HL-60/S4 (cell line): ENCODE data around the gene KRT15.

Experiments used
- in situ Hi-C: fragments of 300-500 bp; cut with MboI; formaldehyde crosslinking; loops from 2 replicates; pipeline ENCODE4 v1.14.3; 2022; ENCODE audit warnings: low sequenced_read_pairs

Gene KRT15

GRCh38 chr17:41484920-41485904 lies 33.5 kb downstream of the KRT15 start:
- in situ Hi-C loops = no loop called here

DNA sequence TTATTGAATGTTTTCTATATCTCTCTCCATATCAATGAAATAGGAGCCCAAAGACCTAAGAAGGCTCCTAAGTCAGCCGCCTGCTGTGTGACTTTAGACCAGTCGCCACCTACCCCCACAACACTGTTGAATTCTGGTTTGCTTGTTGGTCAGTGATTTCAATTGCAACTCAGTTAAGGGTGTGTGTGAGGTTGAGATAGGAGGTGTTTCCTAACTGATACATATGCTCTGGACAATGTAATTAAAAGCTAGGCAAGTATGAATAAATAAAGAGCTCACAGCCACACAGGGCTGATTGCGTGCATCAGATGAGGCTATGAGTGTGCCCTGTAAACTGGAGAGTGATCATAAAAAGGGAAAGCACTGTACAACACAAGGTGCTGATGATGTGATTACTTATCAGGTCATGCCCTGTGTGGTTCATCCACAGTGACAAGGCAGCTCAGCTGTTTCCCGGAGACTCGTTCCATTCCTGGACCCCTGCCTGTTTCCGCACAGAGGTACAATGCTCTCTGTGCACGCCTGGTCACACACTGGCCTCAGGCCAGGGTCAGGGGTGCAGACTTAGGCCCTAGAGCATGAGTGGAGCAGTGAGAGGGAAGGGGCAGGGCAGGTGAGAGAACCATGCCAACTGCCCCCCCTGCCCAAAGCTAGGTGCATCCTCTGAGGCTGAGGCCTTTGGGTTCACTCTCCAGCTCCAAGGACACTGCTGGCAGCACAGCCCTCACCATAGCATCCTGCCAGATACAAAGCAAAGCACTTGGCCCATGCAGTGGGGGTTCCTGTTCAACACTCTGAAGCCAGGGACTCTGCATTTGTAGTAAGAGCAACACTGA lies 34.5 kb downstream of the KRT15 start:
- in situ Hi-C loops = no loop called here

- in situ Hi-C loops = no loop called here
Measured at GRCh38 chr17:41483531-41483930, 35.2 kb downstream of the KRT15 start.

GRCh38 chr17:41481036-41481435 lies 37.7 kb downstream of the KRT15 start, which contains the start of gene KRT35:
TSS of gene KRT35 (minus strand) at chr17:41481151. CDS start at chr17:41481097, 54 bp downstream.
- in situ Hi-C loops = no loop called here

GRCh38 chr17:41480581-41480980 lies 38.1 kb downstream of the KRT15 start:
- in situ Hi-C loops = no loop called here

DNA sequence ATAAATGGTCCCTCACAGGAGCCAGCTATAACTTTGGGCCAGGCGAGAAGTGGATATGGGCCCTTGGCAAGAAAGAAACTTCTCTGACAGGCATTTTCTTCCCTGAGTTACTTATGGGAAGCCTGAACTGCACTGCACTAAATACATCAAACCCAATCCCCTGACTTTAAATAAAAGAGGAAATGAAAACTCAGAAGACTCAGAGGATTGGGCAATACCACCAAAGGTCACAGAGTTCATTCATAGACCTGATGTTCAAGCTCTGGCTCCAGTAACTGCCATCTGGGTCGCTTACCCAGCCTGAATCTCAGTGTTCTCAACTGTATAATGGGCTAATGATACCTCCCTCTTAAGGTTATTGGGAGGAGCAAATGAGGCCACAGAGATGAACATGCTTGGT lies 38.6 kb downstream of the KRT15 start:
- in situ Hi-C loops = no loop called here

GRCh38 chr17:41478237-41478636 lies 40.5 kb downstream of the KRT15 start:
- in situ Hi-C loops = no loop called here

DNA sequence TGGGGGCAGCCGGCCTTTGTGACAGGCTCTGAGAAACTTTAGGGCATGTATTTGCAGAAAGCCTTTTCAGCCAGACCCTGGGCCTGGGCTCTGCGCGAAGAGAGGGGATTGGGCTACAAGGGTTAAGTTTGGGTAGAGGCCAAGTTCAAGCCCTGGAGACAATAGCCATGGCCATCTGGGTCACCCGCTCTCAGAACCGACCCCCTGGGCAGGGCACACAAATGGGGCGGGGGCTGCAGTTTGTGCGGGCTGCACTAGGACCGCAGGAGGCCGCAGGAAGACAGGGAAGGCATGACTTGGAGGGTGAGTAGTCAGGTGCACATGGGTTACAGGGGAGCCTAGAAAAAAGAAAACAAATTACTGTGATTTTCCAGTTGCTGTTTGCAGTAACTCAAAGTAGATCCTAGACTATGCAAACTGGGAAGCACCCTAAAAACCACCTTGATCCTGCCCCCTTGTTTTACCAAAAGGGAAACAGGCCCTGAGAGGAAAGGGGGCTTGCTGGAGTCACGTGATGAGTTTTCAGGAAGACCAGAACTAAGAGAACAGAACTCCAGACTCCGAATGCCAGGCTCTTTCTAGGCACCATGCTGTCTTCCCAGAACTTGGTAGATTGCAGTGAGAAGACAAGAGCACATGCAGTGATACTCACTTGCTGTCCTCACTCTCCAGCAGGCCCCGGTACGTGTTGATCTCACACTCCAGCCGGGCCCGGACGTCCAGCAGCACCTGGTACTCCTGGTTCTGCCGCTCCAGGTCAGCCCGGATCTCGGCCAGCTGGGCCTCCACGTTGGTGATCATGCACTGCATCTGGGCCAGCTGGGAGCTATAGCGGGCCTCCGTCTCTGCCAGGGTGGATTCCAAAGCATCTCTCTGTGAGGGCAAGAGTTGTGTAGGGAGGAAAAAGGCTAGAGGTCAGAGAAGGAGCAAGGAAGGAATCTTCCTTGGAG lies 41.5 kb downstream of the KRT15 start:
- in situ Hi-C loops = no loop called here

DNA sequence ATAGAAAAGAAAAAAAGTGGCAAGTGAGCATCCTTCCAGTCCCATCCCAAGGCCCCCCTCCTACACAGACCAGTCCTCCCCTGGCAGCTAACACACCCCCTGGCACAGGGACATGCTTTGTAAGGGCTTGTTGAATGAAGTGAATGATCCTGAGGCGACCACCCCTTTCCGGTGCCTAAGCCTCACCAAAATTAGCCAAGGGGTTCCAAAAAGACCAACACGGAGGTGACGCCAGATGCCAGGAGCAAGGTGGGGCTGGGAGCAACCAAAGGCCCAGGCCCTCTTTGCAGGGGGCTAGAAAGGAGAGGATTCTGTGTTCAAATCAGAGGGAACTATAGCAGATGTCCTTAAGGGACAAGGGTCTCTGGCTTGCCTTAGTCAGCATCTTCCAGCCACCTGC lies 43.3 kb downstream of the KRT15 start:
- in situ Hi-C loops = no loop called here

GRCh38 chr17:41474863-41475262 lies 43.8 kb downstream of the KRT15 start:
- in situ Hi-C loops = no loop called here

DNA sequence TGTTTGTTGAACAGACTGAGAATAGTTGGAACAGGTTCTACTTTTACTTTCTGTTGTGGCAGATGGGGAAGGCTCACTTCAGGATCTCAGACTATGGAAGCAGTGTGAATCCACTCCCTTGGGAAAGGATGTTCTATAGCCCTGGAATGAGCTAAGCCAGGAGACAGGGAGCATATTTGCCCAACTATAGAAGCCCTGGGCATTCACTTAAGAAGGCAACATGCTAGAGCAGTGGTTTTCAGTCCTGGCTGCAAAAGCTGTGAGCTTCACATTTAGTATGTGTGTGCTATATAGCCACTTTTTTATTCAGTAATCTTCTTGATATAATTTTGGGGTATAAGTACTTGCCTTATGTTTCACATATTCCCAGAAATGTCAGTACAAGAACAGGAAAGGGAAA lies 50.3 kb downstream of the KRT15 start:
- in situ Hi-C loops = no loop called here

GRCh38 chr17:41467561-41467960 lies 51.1 kb downstream of the KRT15 start:
- in situ Hi-C loops = no loop called here

GRCh38 chr17:41466988-41467387 lies 51.7 kb downstream of the KRT15 start, which contains the start of gene KRT32:
TSS of gene KRT32 (minus strand) at chr17:41467386. CDS start at chr17:41467325, 61 bp downstream.
- in situ Hi-C loops = no loop called here

DNA sequence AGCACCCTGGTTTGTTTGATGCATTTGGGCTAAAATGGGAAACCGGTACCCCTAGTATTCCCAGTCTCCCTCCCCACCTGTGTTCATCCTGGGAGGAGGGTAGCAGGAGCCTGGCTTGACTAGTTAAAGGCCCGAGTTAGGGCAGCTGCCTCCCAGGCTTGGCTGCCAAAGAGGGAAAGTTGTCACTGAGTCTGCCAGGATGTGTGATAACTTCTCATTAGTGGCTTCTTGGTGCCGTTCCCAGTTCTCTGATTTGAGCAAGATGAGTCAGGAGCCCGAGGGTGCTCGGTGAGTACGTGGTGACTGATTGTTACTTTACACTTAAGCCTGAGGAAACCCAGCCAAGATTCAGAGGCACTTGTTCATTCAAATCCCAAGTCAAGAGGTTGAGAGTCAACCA lies 54.0 kb downstream of the KRT15 start:
- in situ Hi-C loops = no loop called here

DNA sequence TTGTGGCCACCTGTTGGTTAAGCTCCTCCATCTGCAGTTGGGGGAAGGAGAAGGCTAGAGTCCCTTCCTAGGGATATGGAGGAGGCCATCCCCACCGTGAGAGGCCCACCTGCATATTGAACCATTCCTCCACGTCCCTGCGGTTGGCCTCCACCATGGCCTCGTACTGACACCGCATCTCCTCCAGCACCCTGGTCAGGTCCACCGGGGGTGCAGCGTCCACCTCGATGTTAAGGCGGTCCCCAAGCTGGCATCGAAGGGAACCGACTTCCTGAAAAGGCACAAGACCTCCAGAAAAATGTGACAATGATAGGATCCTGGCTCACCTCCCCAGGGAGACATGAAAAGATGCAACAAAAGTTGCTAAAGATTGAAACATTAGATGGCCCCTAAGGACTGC lies 54.5 kb downstream of the KRT15 start:
- in situ Hi-C loops = no loop called here

- in situ Hi-C loops = no loop called here
Measured at GRCh38 chr17:41463746-41464145, 54.9 kb downstream of the KRT15 start.
